Thoracic aorta (tissue), 2 donors: ENCODE results near the gene NUDT3. TPM values are rescaled to one million over a fixed set of nuclear protein-coding genes. Genes with fewer than 3 reads are reported as not detected.

Experiments
- ATAC-seq: fragments of 150-250 bp; one replicate; pipeline ENCODE4 v1.8.0; 2017; ENCODE audit warnings: low read depth; ENCODE audit not compliant: insufficient number of reproducible peaks, low FRiP score
- DNase-seq: peaks from one replicate; pipeline ENCODE4 v3.0.0-alpha.2; 2020; ENCODE audit warnings: low spot score
- H3K27ac ChIP-seq, 2 donors: fragments of 200-600 bp; sonication (generic); 1 replicate in 1 of 2; 2 replicates in 1 of 2; pipeline ENCODE4 v1.5.1; 2016; ENCODE audit warnings: mild to moderate bottlenecking in 2 of 2, moderate library complexity in 2 of 2
- H3K27me3 ChIP-seq: fragments of 200-600 bp; sonication (generic); replicated peaks from 2 replicates; pipeline ENCODE4 v1.6.0; 2016; ENCODE audit warnings: mild to moderate bottlenecking; ENCODE audit not compliant: insufficient read depth
- H3K36me3 ChIP-seq: fragments of 200-600 bp; sonication (generic); one replicate; pipeline ENCODE4 v1.5.1; 2016
- H3K4me1 ChIP-seq, 2 donors: fragments of 200-600 bp; sonication (generic); 1 replicate in 1 of 2; 2 replicates in 1 of 2; pipeline versions ENCODE4 v1.5.1 to v1.6.0; 2016; ENCODE audit warnings: low read depth in 2 of 2, mild to moderate bottlenecking in 1 of 2; ENCODE audit not compliant: control insufficient read depth in 1 of 2
- H3K4me3 ChIP-seq: fragments of 200-600 bp; sonication (generic); 2 replicates; pipeline ENCODE4 v1.5.1; 2016; ENCODE audit warnings: mild to moderate bottlenecking
- H3K9me3 ChIP-seq: fragments of 200-600 bp; sonication (generic); 2 replicates; pipeline ENCODE4 v1.5.1; 2016
- total RNA-seq, 2 donors: library from RNA; depleted of rRNA; stranded (reverse); fragments of >200 nt; gene quantifications; one replicate each; pipeline versions ENCODE4 v1.1.0 to v1.2.3, GENCODE V29; 2016
- TF ChIP-seq, protein P1 (sequence below): fragments of 200-600 bp; sonication (generic); IDR thresholded peaks from one replicate; pipeline ENCODE4 v1.5.1; 2019; ENCODE audit warnings: antibody characterized with exemption

NUDT3 gene
- total RNA-seq, 2 donors from 2014 or later, result 34.8 to 46.8 TPM

GRCh38 chr6:34347303-34347702 lies 45.2 kb downstream of the NUDT3 start:
- TF ChIP-seq, protein P1, sequence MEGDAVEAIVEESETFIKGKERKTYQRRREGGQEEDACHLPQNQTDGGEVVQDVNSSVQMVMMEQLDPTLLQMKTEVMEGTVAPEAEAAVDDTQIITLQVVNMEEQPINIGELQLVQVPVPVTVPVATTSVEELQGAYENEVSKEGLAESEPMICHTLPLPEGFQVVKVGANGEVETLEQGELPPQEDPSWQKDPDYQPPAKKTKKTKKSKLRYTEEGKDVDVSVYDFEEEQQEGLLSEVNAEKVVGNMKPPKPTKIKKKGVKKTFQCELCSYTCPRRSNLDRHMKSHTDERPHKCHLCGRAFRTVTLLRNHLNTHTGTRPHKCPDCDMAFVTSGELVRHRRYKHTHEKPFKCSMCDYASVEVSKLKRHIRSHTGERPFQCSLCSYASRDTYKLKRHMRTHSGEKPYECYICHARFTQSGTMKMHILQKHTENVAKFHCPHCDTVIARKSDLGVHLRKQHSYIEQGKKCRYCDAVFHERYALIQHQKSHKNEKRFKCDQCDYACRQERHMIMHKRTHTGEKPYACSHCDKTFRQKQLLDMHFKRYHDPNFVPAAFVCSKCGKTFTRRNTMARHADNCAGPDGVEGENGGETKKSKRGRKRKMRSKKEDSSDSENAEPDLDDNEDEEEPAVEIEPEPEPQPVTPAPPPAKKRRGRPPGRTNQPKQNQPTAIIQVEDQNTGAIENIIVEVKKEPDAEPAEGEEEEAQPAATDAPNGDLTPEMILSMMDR, result no peak
- no peaks in the 10 kb centered on the region for H3K36me3 ChIP-seq
- H3K27me3 ChIP-seq, result no peaks in the 10 kb centered on the region
- no peak overlapping the region for H3K27ac ChIP-seq
- ATAC-seq (no peak), DNase-seq (no peak)
- peaks cover 6 to 43% of the 10 kb centered on the region in 2 donors for H3K4me1 ChIP-seq
- H3K9me3 ChIP-seq, result no peaks in the 10 kb centered on the region
- H3K4me3 ChIP-seq, result no peak overlapping the region

- no peaks in the 10 kb centered on the region for H3K36me3 ChIP-seq
- H3K4me3 ChIP-seq, result no peak overlapping the region
- DNase-seq, result no peak
- no peaks in the 10 kb centered on the region for H3K27me3 ChIP-seq
- no peak for ATAC-seq
- TF ChIP-seq, protein P1, result no peak
- no peak overlapping the region for H3K27ac ChIP-seq
- no peaks in the 10 kb centered on the region for H3K9me3 ChIP-seq
- peaks cover 11 to 47% of the 10 kb centered on the region in 2 donors for H3K4me1 ChIP-seq
Measured at GRCh38 chr6:34346175-34347119, 46.0 kb downstream of the NUDT3 start.

DNA sequence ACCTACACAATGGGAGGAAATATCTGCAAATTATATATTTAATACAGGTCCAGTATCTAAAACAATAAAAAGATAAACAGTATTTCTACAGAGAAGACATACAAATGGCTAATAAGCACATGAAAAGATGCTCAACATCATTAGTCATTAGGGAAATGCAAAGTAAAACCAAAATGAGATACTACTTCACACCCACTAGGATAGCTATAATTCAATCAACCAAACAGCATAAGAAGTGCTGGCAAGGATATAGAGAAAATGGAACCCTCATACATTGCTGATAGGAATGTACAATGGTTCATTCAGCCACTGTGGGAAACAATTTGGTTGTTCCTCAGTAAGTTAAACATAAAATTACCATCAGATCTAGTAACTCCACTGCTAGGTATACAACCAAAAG lies 48.7 kb downstream of the NUDT3 start:
- no peaks in the 10 kb centered on the region for H3K27me3 ChIP-seq
- H3K27ac ChIP-seq, result no peak overlapping the region
- ATAC-seq (no peak), DNase-seq (no peak)
- H3K4me1 ChIP-seq, result peaks cover 26 to 50% of the 10 kb centered on the region in 2 donors
- TF ChIP-seq, protein P1, result no peak
- H3K4me3 ChIP-seq, result no peak overlapping the region
- no peaks in the 10 kb centered on the region for H3K9me3 ChIP-seq
- no peaks in the 10 kb centered on the region for H3K36me3 ChIP-seq

DNA sequence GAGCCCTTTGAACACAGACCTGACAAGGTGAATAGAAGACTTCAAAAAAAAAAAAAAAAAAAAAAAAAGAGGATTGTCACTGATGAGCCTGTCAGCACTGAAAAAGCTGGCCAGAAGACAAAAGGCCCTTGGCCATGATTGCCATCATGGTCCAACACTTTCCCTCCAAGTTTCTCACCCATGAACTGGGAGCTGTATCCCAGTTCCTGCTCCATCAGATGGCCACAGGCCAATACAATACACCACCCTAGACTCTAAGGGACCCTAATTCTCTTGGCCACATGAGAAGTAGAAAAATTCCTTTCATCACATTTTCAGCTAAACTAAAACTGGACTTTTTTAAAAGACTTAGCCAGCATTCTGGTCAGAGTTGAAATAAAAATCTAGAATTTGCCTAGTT lies 50.2 kb downstream of the NUDT3 start:
- ATAC-seq (no peak), DNase-seq (no peak)
- Histone ChIP-seq H3K27me3 (no peaks in the 10 kb centered on the region), H3K36me3 (no peaks in the 10 kb centered on the region), H3K9me3 (no peaks in the 10 kb centered on the region), H3K27ac (no peak overlapping the region), H3K4me3 (no peak overlapping the region), H3K4me1 (peaks cover 34 to 65% of the 10 kb centered on the region in 2 donors)
- TF ChIP-seq, protein P1, result no peak

DNA sequence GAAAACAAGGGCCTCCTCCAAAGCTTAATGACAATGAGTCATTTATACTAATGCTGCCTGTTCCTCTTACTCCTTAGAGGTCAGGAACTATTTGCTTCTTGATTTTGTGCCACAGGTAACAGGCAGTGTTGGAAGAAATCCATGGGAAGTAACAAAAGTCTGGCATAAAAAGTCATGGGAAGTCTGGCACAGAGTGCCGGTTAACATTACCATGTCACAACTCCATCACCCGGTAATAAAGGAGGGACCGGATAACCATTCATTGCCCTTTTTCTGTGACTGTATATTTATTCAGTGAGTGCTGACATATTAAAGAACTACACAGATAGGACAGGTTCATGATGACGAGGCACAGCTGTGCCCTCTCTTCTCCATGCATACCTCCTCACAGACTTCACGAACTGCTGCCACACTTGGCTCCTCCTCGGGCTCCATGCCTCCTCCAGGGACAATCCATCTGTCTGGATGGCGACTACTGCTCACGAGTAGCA lies 50.9 kb downstream of the NUDT3 start:
- H3K36me3 ChIP-seq, result no peaks in the 10 kb centered on the region
- peak overlapping the region in 1 of 2 donors; percentile 33 for H3K27ac ChIP-seq
- DNase-seq (no peak), ATAC-seq (peak; percentile 40)
- H3K27me3 ChIP-seq, result no peaks in the 10 kb centered on the region
- TF ChIP-seq, protein P1, result no peak
- H3K9me3 ChIP-seq, result no peaks in the 10 kb centered on the region
- no peak overlapping the region for H3K4me3 ChIP-seq
- peaks cover 36 to 65% of the 10 kb centered on the region in 2 donors for H3K4me1 ChIP-seq
